Keratinocyte (primary cell): ENCODE measurements around the gene ZBTB46. TPM values are rescaled to one million over a fixed set of nuclear protein-coding genes. Genes with fewer than 3 reads are reported as not detected.

Experiments
- DNase-seq: peaks from one replicate; pipeline ENCODE4 v3.0.0-alpha.2; 2011; ENCODE audit warnings: low read depth, missing footprints, low spot score
- FAIRE-seq: peaks from 2 replicates; lab custom pipeline; 2011; peaks lifted over from hg19 to GRCh38; lab: Jason Lieb, UNC
- H2AFZ ChIP-seq: 2 replicates; pipeline ENCODE4 v1.6.0; 2012; ENCODE audit warnings: low read length, control low read depth, inconsistent platforms; ENCODE audit not compliant: control insufficient read depth
- H3K27ac ChIP-seq: 2 replicates; pipeline ENCODE4 v1.5.1; 2011; ENCODE audit warnings: low read length; ENCODE audit not compliant: control insufficient read depth, insufficient read depth
- H3K27me3 ChIP-seq: 3 replicates; pipeline ENCODE4 v1.6.0; 2011; ENCODE audit warnings: low read length; ENCODE audit not compliant: control insufficient read depth, insufficient read depth; ENCODE audit errors: extremely low read depth
- H3K36me3 ChIP-seq, 2 experiments: 2 replicates in 1 of 2; 3 replicates in 1 of 2; pipeline ENCODE4 v1.5.1; 2011; ENCODE audit warnings: low read length in 2 of 2, mild to moderate bottlenecking in 1 of 2; ENCODE audit not compliant: control insufficient read depth in 2 of 2, insufficient read depth in 2 of 2; ENCODE audit errors: extremely low read depth in 1 of 2
- H3K4me1 ChIP-seq: 3 replicates; pipeline ENCODE4 v1.5.1; 2011; ENCODE audit warnings: low read length; ENCODE audit not compliant: control insufficient read depth, insufficient read depth; ENCODE audit errors: extremely low read depth
- H3K4me2 ChIP-seq: 3 replicates; pipeline ENCODE4 v1.6.0; 2011; ENCODE audit warnings: low read depth, low read length; ENCODE audit not compliant: control insufficient read depth, insufficient read depth; ENCODE audit errors: extremely low read depth
- H3K4me3 ChIP-seq, 3 experiments: fragments of 200-600 bp in 1 of 3; sonication (generic) in 1 of 3; 2 replicates in 2 of 3; 3 replicates in 1 of 3; pipeline ENCODE4 v1.5.1; 2011 to 2016; ENCODE audit warnings: low read length in 3 of 3, mild to moderate bottlenecking in 3 of 3, control low read depth in 2 of 3, inconsistent platforms in 1 of 3, low read depth in 1 of 3, mixed read lengths in 1 of 3, mixed run types in 1 of 3, moderate library complexity in 1 of 3; ENCODE audit not compliant: control insufficient read depth in 2 of 3, insufficient read depth in 2 of 3; ENCODE audit errors: extremely low read depth in 1 of 3
- H3K79me2 ChIP-seq: 2 replicates; pipeline ENCODE4 v1.6.0; 2012; ENCODE audit warnings: low read length; ENCODE audit not compliant: control insufficient read depth, insufficient read depth
- H3K9ac ChIP-seq: 3 replicates; pipeline ENCODE4 v1.6.0; 2011; ENCODE audit warnings: low read length; ENCODE audit not compliant: control insufficient read depth, insufficient read depth; ENCODE audit errors: extremely low read depth
- H3K9me1 ChIP-seq: 3 replicates; pipeline ENCODE4 v1.6.0; 2011; ENCODE audit warnings: low read length; ENCODE audit not compliant: control insufficient read depth, insufficient read depth; ENCODE audit errors: extremely low read depth
- H3K9me3 ChIP-seq: 2 replicates; pipeline ENCODE4 v1.5.1; 2012; ENCODE audit warnings: low read depth, low read length; ENCODE audit not compliant: control insufficient read depth
- H4K20me1 ChIP-seq: 3 replicates; pipeline ENCODE4 v1.6.0; 2011; ENCODE audit warnings: low read length; ENCODE audit not compliant: control insufficient read depth, insufficient read depth; ENCODE audit errors: extremely low read depth
- EZH2 ChIP-seq: IDR thresholded peaks from one replicate; pipeline ENCODE4 v1.6.1; 2012; ENCODE audit warnings: inconsistent platforms, mild to moderate bottlenecking, low read length, moderate library complexity
- dilution Hi-C: fragments of 300-500 bp; cut with MboI; formaldehyde crosslinking; loops from one replicate; pipeline ENCODE4 v1.7.0; 2020; ENCODE audit warnings: low sequenced_read_pairs; ENCODE audit not compliant: extremely low pct_ligation_motif_present
- polyA plus RNA-seq, 5 experiments: library from polyadenylated mRNA; depleted of rRNA in 3 of 5; stranded (reverse) in 3 of 5; stranded (forward) in 1 of 5; unstranded in 1 of 5; fragments of >200 nt; gene quantifications; 1 replicate in 1 of 5; 2 replicates in 3 of 5; 3 replicates in 1 of 5; pipeline versions ENCODE4 v1.2.1 to v1.2.3, GENCODE V29; 2011 to 2012; ENCODE audit warnings: missing spikeins in 2 of 5, low read depth in 1 of 5, low replicate concordance in 1 of 5
- TF ChIP-seq, protein P1 (sequence below), 3 experiments: IDR thresholded peaks in 1 of 3; conservative IDR thresholded peaks in 1 of 3; optimal IDR thresholded peaks in 1 of 3; 2 replicates in 2 of 3; 3 replicates in 1 of 3; pipeline versions ENCODE3 to v1.5.1; 2011; ENCODE audit warnings: low read length in 3 of 3, mild to moderate bottlenecking in 3 of 3, moderate library complexity in 2 of 3, control low read depth in 1 of 3, inconsistent platforms in 1 of 3; ENCODE audit not compliant: insufficient read depth in 2 of 3; ENCODE audit errors: extremely low read depth in 1 of 3

ZBTB46 gene
- polyA plus RNA-seq, 1 donor (not counting 4 experiments of a cell fraction or from before 2014, with no cell fraction given): 0.12 TPM

DNA sequence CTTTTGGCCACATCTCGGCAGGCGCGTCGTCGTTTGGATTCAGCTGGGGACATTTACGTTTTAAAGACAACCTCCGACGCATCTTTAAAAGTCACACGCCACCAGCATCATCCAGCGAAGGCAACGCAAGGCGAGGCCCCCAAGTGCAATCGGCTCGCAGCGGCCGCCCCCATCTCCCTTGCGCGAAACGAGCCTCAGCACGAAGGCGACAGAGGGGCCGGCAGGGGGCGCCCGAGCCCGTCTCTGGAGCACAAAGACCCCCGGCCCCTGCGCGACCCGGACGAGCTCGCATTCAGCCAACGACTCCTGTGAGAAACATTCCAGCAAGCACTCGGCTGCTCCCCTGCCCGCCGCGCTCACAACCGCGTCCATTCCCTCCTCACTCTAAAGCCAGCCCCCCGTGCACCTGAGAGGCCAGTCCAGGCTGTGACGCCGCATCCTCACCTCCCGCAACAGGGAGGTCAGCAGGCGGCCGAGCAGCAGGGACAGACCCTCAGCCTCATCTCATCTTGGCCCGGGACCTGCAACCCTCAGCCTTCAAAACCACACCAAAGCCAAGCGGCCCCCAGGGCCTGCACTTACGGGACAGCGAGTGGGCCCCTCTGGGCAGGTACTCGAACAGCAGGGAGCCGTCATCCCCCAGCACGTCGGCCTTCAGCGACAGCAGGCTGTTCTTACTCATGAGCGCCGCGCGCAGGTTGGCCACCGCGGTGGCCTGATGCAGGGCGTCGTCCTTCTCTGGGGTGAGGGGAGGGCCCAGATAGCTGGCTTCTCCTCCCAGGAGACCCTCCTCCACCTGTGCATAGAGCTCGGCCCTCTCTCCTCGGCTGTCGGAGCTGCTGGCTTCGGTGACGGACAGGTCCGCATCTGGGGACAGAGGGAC lies 55.7 kb downstream of the ZBTB46 start:
- TF ChIP-seq EZH2: no peak
- TF ChIP-seq, protein P1, sequence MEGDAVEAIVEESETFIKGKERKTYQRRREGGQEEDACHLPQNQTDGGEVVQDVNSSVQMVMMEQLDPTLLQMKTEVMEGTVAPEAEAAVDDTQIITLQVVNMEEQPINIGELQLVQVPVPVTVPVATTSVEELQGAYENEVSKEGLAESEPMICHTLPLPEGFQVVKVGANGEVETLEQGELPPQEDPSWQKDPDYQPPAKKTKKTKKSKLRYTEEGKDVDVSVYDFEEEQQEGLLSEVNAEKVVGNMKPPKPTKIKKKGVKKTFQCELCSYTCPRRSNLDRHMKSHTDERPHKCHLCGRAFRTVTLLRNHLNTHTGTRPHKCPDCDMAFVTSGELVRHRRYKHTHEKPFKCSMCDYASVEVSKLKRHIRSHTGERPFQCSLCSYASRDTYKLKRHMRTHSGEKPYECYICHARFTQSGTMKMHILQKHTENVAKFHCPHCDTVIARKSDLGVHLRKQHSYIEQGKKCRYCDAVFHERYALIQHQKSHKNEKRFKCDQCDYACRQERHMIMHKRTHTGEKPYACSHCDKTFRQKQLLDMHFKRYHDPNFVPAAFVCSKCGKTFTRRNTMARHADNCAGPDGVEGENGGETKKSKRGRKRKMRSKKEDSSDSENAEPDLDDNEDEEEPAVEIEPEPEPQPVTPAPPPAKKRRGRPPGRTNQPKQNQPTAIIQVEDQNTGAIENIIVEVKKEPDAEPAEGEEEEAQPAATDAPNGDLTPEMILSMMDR (optimal IDR thresholded peaks at IDR 0.05 in 1 of 3, IDR thresholded peaks at IDR 0.05 in 1 of 3, conservative IDR thresholded peaks at IDR 0.05 in 1 of 3; ENCODE audit: extremely low read depth in 1 of 3, insufficient read depth in 2 of 3, low read length in 3 of 3): peak; percentile 25 to 65 (median 43)
- Histone ChIP-seq H3K4me3 (no peak overlapping the region), H3K27me3 (peaks cover 10% of the 10 kb centered on the region), H4K20me1 (no peaks in the 10 kb centered on the region), H3K9me1 (no peaks in the 10 kb centered on the region), H3K4me2 (no peak overlapping the region), H3K9me3 (no peaks in the 10 kb centered on the region), H3K79me2 (no peaks in the 10 kb centered on the region), H3K27ac (no peak overlapping the region), H3K9ac (no peak overlapping the region), H2AFZ (no peak overlapping the region), H3K4me1 (peaks cover 7% of the 10 kb centered on the region), H3K36me3 (no peaks in the 10 kb centered on the region)
- FAIRE-seq (no peak), DNase-seq (no peak)
- dilution Hi-C loops: no loop called here

DNA sequence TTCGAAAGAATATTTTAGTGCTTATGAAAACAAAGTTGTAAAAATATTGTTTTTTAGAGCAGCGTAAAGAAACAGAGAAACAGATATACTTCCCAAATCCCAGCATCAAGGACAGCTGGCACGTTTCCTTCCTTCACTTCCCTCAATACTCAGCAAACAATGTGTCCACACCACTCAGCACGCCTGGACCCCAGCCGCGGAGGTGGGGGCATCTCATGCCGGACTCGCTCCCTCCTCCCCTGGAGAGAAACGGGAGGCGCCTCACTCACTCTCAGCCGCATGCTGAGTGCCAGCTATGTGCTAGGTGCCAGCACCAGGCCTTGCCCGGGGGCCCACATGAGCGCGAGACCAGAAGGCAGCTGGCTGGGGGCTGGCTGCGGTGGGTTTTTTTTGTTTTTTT lies 56.8 kb downstream of the ZBTB46 start:
- Histone ChIP-seq H3K27ac (no peak overlapping the region), H3K27me3 (peaks cover 14% of the 10 kb centered on the region), H2AFZ (no peak overlapping the region), H3K4me1 (peaks cover 7% of the 10 kb centered on the region), H3K9me3 (no peaks in the 10 kb centered on the region), H3K9ac (no peak overlapping the region), H3K36me3 (no peaks in the 10 kb centered on the region), H3K9me1 (no peaks in the 10 kb centered on the region), H3K79me2 (no peaks in the 10 kb centered on the region), H3K4me2 (no peak overlapping the region), H4K20me1 (no peaks in the 10 kb centered on the region), H3K4me3 (no peak overlapping the region)
- no peak for FAIRE-seq
- dilution Hi-C loops: no loop called here
- TF ChIP-seq, protein P1 (optimal IDR thresholded peaks at IDR 0.05 in 1 of 3, IDR thresholded peaks at IDR 0.05 in 1 of 3, conservative IDR thresholded peaks at IDR 0.05 in 1 of 3; ENCODE audit: extremely low read depth in 1 of 3, insufficient read depth in 2 of 3, low read length in 3 of 3): no peak
- no peak for TF ChIP-seq EZH2
- DNase-seq: no peak
